LNCAP (cell line): ENCODE results near the gene CFAP107.
A peak's percentile ranks its signal among the peaks of the same experiment; 100 is the strongest.

Experiments used
- TF ChIP-seq, protein P1 (sequence below): fragments of 450-650 bp; IDR thresholded peaks from 2 replicates; pipeline ENCODE4 v1.5.1; 2017; ENCODE audit warnings: mild to moderate bottlenecking

The CFAP107 gene

DNA sequence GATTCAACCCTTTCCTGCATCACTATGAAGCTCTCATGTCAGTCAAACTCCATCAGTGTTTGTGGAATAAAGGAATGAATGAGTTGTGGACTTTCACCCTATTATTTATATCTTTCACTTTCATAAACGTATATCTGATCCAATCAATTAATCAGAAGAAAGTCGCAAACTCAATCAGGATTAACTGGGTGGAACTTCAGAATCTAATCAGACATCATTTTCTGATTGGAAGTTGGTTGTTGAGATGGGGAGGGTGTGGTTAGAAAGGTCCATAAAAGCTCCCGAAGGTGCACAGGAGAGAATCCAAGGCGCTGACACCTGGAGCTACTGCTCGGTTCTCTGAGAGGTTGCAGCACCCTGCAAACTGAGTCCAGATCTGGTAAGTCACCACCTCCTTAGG lies 27.4 kb downstream of the CFAP107 start, which contains the start of gene PRAMEF12:
Gene PRAMEF12 (plus strand): TSS at position 301 of the 400 bp plus-strand sequence. CDS start 1,130 bp downstream, outside the sequence.
- TF ChIP-seq, protein P1, sequence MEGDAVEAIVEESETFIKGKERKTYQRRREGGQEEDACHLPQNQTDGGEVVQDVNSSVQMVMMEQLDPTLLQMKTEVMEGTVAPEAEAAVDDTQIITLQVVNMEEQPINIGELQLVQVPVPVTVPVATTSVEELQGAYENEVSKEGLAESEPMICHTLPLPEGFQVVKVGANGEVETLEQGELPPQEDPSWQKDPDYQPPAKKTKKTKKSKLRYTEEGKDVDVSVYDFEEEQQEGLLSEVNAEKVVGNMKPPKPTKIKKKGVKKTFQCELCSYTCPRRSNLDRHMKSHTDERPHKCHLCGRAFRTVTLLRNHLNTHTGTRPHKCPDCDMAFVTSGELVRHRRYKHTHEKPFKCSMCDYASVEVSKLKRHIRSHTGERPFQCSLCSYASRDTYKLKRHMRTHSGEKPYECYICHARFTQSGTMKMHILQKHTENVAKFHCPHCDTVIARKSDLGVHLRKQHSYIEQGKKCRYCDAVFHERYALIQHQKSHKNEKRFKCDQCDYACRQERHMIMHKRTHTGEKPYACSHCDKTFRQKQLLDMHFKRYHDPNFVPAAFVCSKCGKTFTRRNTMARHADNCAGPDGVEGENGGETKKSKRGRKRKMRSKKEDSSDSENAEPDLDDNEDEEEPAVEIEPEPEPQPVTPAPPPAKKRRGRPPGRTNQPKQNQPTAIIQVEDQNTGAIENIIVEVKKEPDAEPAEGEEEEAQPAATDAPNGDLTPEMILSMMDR, result no peak

DNA sequence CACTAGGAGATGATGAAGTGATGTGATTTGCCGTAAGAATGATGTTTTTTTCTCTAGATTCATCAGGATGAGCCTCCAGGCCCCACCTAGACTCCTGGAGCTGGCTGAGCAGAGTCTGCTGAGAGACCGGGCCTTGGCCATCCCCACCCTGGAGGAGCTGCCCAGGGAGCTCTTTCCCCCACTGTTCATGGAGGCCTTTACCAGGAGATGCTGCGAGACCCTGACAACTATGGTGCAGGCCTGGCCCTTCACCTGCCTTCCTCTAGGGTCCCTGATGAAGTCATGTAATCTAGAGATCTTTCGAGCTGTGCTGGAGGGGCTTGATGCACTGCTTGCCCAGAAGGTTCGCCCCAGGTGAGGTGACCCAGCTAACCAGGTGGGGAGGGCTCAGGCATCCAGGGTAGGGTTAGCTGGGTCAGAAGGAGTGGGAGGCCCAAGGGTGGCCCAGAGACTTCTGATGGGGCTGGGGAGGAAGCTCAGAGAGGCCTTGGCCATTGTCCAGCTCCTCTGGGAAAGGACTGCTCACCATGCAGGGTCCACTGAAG lies 28.9 kb downstream of the CFAP107 start:
- TF ChIP-seq, protein P1, result no peak

DNA sequence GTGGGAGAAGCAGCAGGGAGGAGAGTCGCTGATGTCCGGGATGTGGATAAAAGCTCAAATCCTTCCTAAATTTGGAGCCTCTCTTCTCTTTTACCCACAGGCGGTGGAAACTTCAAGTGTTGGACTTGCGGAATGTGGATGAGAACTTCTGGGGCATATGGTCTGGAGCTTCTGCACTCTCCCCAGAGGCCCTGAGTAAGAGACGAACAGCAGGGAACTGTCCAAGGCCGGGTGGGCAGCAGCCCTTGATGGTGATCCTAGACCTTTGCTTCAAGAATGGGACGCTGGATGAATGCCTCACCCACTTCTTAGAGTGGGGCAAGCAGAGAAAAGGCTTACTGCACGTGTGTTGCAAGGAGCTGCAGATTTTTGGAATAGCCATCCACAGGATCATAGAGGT lies 29.4 kb downstream of the CFAP107 start:
- TF ChIP-seq, protein P1, result no peak

DNA sequence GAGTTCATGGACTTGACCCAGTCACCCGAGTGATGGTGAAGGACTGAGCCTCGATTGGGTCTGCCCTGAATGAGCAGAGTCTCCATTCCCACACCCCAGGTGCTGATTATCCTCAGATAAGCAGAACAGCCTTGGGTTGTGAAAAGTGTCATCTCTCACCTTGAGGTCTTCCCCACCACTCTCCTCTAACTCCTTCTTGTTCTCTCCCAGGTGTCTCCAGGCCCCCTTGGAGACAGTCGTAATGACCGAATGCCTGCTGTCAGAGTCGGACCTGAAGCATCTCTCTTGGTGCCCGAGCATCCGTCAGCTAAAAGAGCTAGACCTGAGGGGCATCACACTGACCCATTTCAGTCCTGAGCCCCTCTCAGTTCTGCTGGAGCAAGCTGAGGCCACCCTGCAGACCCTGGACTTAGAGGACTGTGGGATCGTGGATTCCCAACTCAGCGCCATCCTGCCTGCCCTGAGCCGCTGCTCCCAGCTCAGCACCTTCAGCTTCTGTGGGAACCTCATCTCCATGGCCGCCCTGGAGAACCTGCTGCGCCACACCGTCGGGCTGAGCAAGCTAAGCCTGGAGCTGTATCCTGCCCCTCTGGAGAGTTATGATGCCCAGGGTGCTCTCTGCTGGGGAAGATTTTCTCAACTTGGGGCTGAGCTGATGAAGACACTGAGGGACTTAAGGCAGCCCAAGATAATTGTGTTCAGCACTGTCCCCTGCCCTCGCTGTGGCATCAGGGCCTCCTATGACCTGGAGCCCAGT lies 31.0 kb downstream of the CFAP107 start:
- TF ChIP-seq, protein P1, result no peak

DNA sequence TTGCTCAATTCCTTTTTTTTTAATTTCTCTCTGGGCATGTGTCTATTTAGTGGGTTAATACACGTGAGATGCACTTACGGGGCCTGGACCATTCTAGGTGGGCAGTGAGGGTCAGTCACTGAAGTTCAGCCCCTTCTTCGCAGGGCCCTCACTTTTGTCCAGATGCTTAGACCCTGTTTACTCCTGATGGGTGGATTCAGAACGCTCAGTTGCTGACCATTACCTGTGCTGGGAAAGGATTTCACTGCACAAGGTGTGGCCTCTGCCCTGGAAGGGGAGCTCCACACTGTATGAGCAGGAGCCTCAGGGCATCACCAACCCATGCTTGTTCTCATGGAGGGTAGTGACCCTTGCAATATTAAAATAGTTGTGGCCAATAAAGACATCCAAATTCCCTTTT lies 32.1 kb downstream of the CFAP107 start:
- TF ChIP-seq, protein P1, result no peak

DNA sequence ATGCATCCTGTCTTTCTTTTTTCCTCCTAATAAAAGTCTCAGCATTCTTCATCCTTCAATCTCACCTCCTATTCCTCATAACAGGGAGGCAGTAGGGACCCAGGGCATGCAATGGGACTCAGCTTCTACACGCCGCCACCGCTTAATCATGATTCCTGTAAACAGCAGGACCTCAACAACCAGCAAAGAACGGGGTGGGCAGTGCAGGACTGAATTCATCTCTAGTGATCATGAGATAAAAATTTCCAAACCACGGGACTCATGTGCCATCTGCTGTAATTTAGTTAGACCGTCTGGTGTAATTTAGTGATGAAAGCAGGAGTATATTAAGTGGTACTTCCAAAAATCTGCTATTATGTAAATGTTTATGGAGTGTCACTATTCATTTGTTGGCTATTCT lies 32.9 kb downstream of the CFAP107 start:
- TF ChIP-seq, protein P1, result no peak

DNA sequence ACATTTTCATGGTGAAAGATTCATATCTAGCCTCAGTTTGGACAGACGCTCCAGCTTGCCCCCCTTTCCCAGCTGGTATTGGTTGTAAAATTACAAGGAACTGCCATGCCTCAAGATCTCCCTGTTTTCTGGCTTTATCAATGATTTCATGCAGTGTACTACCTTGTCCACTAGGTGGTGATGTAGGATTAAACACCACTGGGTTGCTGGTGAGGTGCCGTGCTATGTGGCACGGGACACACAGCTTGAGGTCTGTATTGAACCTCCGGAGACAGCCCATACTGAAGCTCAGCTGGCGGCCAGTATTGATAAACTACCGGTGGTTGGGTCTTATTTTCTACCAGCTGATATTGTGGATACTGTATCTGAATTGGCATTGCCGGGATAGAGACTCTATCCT lies 37.8 kb downstream of the CFAP107 start:
- TF ChIP-seq, protein P1, result peak; percentile 46; the same call in 1 of the 2 replicates
